ENCODE data around the gene CELA3B.

The CELA3B gene

GRCh38 chr1:22025368-22026155 is 48.7 kb downstream of the CELA3B start (continued):
- TF ChIP-seq ELK4 (IDR thresholded peaks at IDR 0.05; ENCODE audit: borderline replicate concordance, low read depth, low read length) (peak; percentile 84), ZNF621 (tag by site-specific recombination; IDR thresholded peaks at IDR 0.05) (no peak), KLF16 (tag by site-specific recombination; IDR thresholded peaks at IDR 0.05) (peak; percentile 93), TCF7L2 (IDR thresholded peaks at IDR 0.05; ENCODE audit: borderline replicate concordance, low read depth, low read length) (peak; percentile 61; the same call in 1 of the 2 replicates), SP7 (tag by site-specific recombination; IDR thresholded peaks at IDR 0.05) (peak; percentile 91), ZNF473 (tag by site-specific recombination; IDR thresholded peaks at IDR 0.05) (no peak), GLIS2 (tag by site-specific recombination; IDR thresholded peaks at IDR 0.05) (peak; percentile 45; the same call in 1 of the 2 replicates), ZNF16 (tag by site-specific recombination; IDR thresholded peaks at IDR 0.05; ENCODE audit: low read depth) (no peak), ZNF157 (tag by site-specific recombination; IDR thresholded peaks at IDR 0.05) (no peak), ZNF660 (tag by site-specific recombination; IDR thresholded peaks at IDR 0.05) (peak; percentile 57), ZNF558 (tag by site-specific recombination; IDR thresholded peaks at IDR 0.05) (no peak), KLF9 (tag by site-specific recombination; IDR thresholded peaks at IDR 0.05; ENCODE audit: low read depth) (peak; percentile 47; the same call in 1 of the 2 replicates), ZNF664 (tag by site-specific recombination; IDR thresholded peaks at IDR 0.05) (no peak), IKZF3 (tag by site-specific recombination; IDR thresholded peaks at IDR 0.05) (peak; percentile 26; the same call in 1 of the 2 replicates), ZNF324 (tag by site-specific recombination; IDR thresholded peaks at IDR 0.05) (peak; percentile 26; the same call in 1 of the 2 replicates), ZNF76 (tag by site-specific recombination; IDR thresholded peaks at IDR 0.05; ENCODE audit: borderline replicate concordance, low read depth) (peak; percentile 58; the same call in 1 of the 2 replicates), ZNF785 (tag by site-specific recombination; IDR thresholded peaks at IDR 0.05) (no peak), ZNF549 (tag by site-specific recombination; IDR thresholded peaks at IDR 0.05) (no peak), ZBTB21 (tag by site-specific recombination; IDR thresholded peaks at IDR 0.05) (peak; percentile 49), ZSCAN4 (tag by site-specific recombination; IDR thresholded peaks at IDR 0.05) (no peak), ZBTB11 (tag by site-specific recombination; conservative IDR thresholded peaks at IDR 0.05; ENCODE audit: low read depth) (peak; percentile 95), ZNF639 (tag by site-specific recombination; IDR thresholded peaks at IDR 0.05) (peak; percentile 67), SALL2 (tag by site-specific recombination; IDR thresholded peaks at IDR 0.05; ENCODE audit: borderline replicate concordance) (no peak), ZNF335 (tag by site-specific recombination; conservative IDR thresholded peaks at IDR 0.05) (peak; percentile 95), PRDM1 (tag by site-specific recombination; IDR thresholded peaks at IDR 0.05) (no peak), ZNF747 (tag by site-specific recombination; IDR thresholded peaks at IDR 0.05) (no peak), EGR2 (tag by site-specific recombination; IDR thresholded peaks at IDR 0.05; ENCODE audit: low read depth) (0 out of 2 replicates have a peak, but pooled peaks have one; percentile 16), ZNF133 (tag by site-specific recombination; IDR thresholded peaks at IDR 0.05) (no peak), ZNF354C (tag by site-specific recombination; IDR thresholded peaks at IDR 0.05; ENCODE audit: borderline replicate concordance, low read depth) (no peak), ZNF18 (tag by site-specific recombination; IDR thresholded peaks at IDR 0.05) (no peak), ZNF580 (tag by site-specific recombination; IDR thresholded peaks at IDR 0.05) (peak; percentile 81), TRIM28 (IDR thresholded peaks at IDR 0.05; ENCODE audit: borderline replicate concordance, low read length) (peak; percentile 76)

Data from HEK293 (cell line).